Hepatocyte (in vitro differentiated cells): ENCODE results near the gene GRID2.

Experiments
- EZH2 ChIP-seq: fragments of 200-600 bp; sonication (generic); IDR thresholded peaks from 2 replicates; pipeline ENCODE4 v1.6.1; 2016; ENCODE audit warnings: antibody characterized with exemption, mild to moderate bottlenecking, borderline replicate concordance
- EZH2phosphoT487 ChIP-seq: fragments of 200-600 bp; sonication (generic); IDR thresholded peaks from one replicate; pipeline ENCODE4 v1.6.1; 2018; ENCODE audit warnings: antibody characterized with exemption, mild to moderate bottlenecking, low read depth, moderate library complexity; ENCODE audit not compliant: unreplicated experiment, severe bottlenecking
- TF ChIP-seq, protein P1 (sequence below): fragments of 200-600 bp; sonication (generic); IDR thresholded peaks from 2 replicates; pipeline ENCODE4 v1.5.1; 2016; ENCODE audit warnings: antibody characterized with exemption, mild to moderate bottlenecking; ENCODE audit not compliant: poor library complexity

DNA sequence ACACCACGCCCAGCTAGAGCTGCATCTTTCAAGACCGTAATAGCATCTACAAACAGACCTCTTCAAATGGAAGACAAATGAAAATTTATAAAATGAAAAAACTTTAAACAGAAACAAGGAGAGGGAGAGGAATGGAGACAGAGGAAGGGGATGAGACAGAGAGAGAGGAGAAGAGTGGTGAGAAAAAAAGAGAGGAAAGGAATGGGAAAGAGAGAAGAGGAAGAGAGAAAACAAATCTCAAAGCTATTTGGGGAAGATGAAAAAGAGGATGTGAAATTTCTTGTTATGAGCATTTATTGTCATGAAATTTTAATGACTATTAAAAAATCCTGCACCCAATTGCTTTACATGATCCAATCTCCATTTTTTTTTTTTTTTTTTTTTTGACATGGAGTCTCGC is 726.9 kb downstream of the GRID2 start:
- TF ChIP-seq, protein P1, sequence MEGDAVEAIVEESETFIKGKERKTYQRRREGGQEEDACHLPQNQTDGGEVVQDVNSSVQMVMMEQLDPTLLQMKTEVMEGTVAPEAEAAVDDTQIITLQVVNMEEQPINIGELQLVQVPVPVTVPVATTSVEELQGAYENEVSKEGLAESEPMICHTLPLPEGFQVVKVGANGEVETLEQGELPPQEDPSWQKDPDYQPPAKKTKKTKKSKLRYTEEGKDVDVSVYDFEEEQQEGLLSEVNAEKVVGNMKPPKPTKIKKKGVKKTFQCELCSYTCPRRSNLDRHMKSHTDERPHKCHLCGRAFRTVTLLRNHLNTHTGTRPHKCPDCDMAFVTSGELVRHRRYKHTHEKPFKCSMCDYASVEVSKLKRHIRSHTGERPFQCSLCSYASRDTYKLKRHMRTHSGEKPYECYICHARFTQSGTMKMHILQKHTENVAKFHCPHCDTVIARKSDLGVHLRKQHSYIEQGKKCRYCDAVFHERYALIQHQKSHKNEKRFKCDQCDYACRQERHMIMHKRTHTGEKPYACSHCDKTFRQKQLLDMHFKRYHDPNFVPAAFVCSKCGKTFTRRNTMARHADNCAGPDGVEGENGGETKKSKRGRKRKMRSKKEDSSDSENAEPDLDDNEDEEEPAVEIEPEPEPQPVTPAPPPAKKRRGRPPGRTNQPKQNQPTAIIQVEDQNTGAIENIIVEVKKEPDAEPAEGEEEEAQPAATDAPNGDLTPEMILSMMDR = no peak
- TF ChIP-seq EZH2 (no peak), EZH2phosphoT487 (no peak)
